ENCODE measurements around the gene ATXN1.

DNA sequence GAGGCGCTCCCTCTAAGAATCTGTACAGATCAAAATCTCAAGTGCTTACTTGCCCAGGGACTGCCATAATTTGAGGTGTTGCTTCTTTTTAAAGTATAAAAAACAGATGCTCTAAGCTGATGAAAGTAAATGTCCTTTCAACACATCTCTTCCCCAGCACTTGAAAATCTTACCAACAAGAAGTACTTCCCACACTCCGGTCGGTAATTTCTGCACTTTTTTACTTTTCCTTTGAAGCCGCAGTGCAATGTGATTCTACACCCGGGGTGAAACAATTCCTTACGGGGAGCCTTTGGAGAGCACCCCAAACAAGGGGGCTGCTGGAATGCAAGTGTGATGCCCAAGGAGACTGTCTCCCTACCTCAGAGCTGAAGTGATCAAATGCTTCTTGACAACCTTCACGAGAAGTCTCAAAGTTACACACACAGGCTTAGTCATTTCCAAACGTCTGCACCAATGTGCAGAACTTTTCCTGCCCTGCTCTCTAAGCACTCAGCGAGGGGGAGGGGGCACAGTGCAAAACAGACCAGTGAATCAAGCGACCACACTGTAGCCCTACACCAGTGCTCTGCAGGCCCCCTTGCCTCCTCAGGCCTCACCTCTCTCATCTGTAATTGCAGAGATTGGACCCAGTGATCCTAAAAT, 56.7 kb downstream of the ATXN1 start:
- TF ChIP-seq, protein P1, sequence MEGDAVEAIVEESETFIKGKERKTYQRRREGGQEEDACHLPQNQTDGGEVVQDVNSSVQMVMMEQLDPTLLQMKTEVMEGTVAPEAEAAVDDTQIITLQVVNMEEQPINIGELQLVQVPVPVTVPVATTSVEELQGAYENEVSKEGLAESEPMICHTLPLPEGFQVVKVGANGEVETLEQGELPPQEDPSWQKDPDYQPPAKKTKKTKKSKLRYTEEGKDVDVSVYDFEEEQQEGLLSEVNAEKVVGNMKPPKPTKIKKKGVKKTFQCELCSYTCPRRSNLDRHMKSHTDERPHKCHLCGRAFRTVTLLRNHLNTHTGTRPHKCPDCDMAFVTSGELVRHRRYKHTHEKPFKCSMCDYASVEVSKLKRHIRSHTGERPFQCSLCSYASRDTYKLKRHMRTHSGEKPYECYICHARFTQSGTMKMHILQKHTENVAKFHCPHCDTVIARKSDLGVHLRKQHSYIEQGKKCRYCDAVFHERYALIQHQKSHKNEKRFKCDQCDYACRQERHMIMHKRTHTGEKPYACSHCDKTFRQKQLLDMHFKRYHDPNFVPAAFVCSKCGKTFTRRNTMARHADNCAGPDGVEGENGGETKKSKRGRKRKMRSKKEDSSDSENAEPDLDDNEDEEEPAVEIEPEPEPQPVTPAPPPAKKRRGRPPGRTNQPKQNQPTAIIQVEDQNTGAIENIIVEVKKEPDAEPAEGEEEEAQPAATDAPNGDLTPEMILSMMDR (IDR thresholded peaks at IDR 0.05; ENCODE audit: insufficient read depth, low read length): no peak
- TF ChIP-seq, protein P2, sequence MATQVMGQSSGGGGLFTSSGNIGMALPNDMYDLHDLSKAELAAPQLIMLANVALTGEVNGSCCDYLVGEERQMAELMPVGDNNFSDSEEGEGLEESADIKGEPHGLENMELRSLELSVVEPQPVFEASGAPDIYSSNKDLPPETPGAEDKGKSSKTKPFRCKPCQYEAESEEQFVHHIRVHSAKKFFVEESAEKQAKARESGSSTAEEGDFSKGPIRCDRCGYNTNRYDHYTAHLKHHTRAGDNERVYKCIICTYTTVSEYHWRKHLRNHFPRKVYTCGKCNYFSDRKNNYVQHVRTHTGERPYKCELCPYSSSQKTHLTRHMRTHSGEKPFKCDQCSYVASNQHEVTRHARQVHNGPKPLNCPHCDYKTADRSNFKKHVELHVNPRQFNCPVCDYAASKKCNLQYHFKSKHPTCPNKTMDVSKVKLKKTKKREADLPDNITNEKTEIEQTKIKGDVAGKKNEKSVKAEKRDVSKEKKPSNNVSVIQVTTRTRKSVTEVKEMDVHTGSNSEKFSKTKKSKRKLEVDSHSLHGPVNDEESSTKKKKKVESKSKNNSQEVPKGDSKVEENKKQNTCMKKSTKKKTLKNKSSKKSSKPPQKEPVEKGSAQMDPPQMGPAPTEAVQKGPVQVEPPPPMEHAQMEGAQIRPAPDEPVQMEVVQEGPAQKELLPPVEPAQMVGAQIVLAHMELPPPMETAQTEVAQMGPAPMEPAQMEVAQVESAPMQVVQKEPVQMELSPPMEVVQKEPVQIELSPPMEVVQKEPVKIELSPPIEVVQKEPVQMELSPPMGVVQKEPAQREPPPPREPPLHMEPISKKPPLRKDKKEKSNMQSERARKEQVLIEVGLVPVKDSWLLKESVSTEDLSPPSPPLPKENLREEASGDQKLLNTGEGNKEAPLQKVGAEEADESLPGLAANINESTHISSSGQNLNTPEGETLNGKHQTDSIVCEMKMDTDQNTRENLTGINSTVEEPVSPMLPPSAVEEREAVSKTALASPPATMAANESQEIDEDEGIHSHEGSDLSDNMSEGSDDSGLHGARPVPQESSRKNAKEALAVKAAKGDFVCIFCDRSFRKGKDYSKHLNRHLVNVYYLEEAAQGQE (IDR thresholded peaks at IDR 0.05; ENCODE audit: insufficient replicate concordance, low read depth): no peak

Measured in HL-60 (cell line).